Spleen (tissue), 11 donors: ENCODE measurements around the gene CCDC102A. TPM values are rescaled to one million over a fixed set of nuclear protein-coding genes. Genes with fewer than 3 reads are reported as not detected.

ENCODE experiments used
- DNase-seq: peaks from one replicate; pipeline ENCODE4 v3.0.0-alpha.2; 2020
- H3K27ac ChIP-seq, 8 donors: fragments of 200-600 bp; sonication (generic) in 7 of 8; 1 replicate in 4 of 8; 2 replicates in 4 of 8; pipeline versions ENCODE4 v1.5.0 to v1.8.0; 2016 to 2021; ENCODE audit warnings: inconsistent platforms in 4 of 8, mild to moderate bottlenecking in 4 of 8, moderate library complexity in 1 of 8
- H3K27me3 ChIP-seq, 7 donors: fragments of 200-600 bp; sonication (generic) in 6 of 7; replicated peaks in 1 of 7; 1 replicate in 4 of 7; 2 replicates in 3 of 7; pipeline versions ENCODE4 v1.5.0 to v1.8.0; 2016 to 2021; ENCODE audit warnings: inconsistent platforms in 3 of 7, mild to moderate bottlenecking in 1 of 7
- H3K36me3 ChIP-seq, 6 donors: fragments of 200-600 bp; sonication (generic) in 5 of 6; 1 replicate in 4 of 6; 2 replicates in 2 of 6; pipeline versions ENCODE4 v1.5.0 to v1.8.0; 2016 to 2021; ENCODE audit warnings: inconsistent platforms in 2 of 6
- H3K4me1 ChIP-seq, 6 donors: fragments of 200-600 bp; sonication (generic) in 5 of 6; 1 replicate in 3 of 6; 2 replicates in 3 of 6; pipeline versions ENCODE4 v1.5.0 to v1.8.0; 2016 to 2021; ENCODE audit warnings: inconsistent platforms in 3 of 6
- H3K4me3 ChIP-seq, 8 donors: fragments of 200-600 bp; sonication (generic) in 7 of 8; 1 replicate in 4 of 8; 2 replicates in 4 of 8; pipeline versions ENCODE4 v1.5.0 to v1.8.0; 2016 to 2021; ENCODE audit warnings: inconsistent platforms in 4 of 8, mild to moderate bottlenecking in 4 of 8, moderate library complexity in 2 of 8
- H3K9me3 ChIP-seq, 8 donors: fragments of 200-600 bp; sonication (generic) in 7 of 8; 1 replicate in 4 of 8; 2 replicates in 4 of 8; pipeline versions ENCODE4 v1.5.0 to v1.8.0; 2016 to 2021; ENCODE audit warnings: inconsistent platforms in 4 of 8
- CTCF ChIP-seq, 11 experiments: fragments of 200-600 bp in 7 of 11; fragments of 450-650 bp in 4 of 11; sonication (generic) in 4 of 11; IDR thresholded peaks in 8 of 11; conservative IDR thresholded peaks in 3 of 11; 1 replicate in 7 of 11; 2 replicates in 4 of 11; pipeline versions ENCODE4 v1.4.0 to v1.8.0; 2016 to 2021; ENCODE audit warnings: antibody characterized with exemption in 11 of 11, inconsistent platforms in 4 of 11, mild to moderate bottlenecking in 1 of 11
- POLR2A ChIP-seq, 3 donors: fragments of 450-650 bp; IDR thresholded peaks; one replicate each; pipeline ENCODE4 v1.5.1; 2017; ENCODE audit warnings: antibody characterized with exemption in 3 of 3, mild to moderate bottlenecking in 1 of 3
- POLR2AphosphoS5 ChIP-seq, 3 donors: sonication (generic); formaldehyde crosslinking; IDR thresholded peaks; one replicate each; pipeline ENCODE4 v1.5.1; 2017; ENCODE audit warnings: antibody characterized with exemption in 3 of 3
- WGBS, 5 donors: extraction: QIAGEN DNeasy Blood & Tissue Kit in 3 of 5; methylation state at CpG; one replicate each; pipeline versions ENCODE4 v1.1.5 to v1.1.7; 2013 to 2018; 5-methylcytosine and 5-hydroxymethylcytosine counted together
- intact Hi-C: fragments of 100-400 bp; cut with DNase I; formaldehyde crosslinking; loops from one replicate; pipeline ENCODE4 v1.15.0; 2023; ENCODE audit warnings: low total_unique reads
- polyA plus RNA-seq, 3 donors: library from polyadenylated mRNA; stranded (reverse); fragments of 200-250 nt; gene quantifications; one replicate each; pipeline ENCODE4 v1.2.1, GENCODE V29; 2013
- total RNA-seq, 7 donors: library from RNA; depleted of rRNA in 3 of 7; stranded (reverse); fragments of >200 nt in 3 of 7; fragmentation: NEBNext Ultra II Directional in 4 of 7; extraction: Animal tissue kit (Norgen Biotek cat#: 25700) in 4 of 7; gene quantifications; one replicate each; pipeline versions ENCODE4 v1.1.0 to v1.2.1, GENCODE V29; 2016 to 2021
- donor health status: healthy with polysubstance abuse.
- donor health status: DM: no; HTN: no; CAD: no; lungs with moderate emphysema.
- donor health status: DM: no; HTN: no; CAD: no.
- donor health status: Bipolar disorder and iron deficiency.
- donor health status: healthy.
- donor health status: DM: no; HTN: no; CAD: no.
- donor health status: DM: yes; HTN: yes; CAD: no.

CCDC102A gene
- total and polyA plus RNA-seq, 10 donors = 4.6 to 14.8 (median 7.8) TPM

- Histone ChIP-seq H3K9me3 (peaks cover 0 to 5% (median 0%) of the 10 kb centered on the region in 8 donors), H3K4me3 (no peak overlapping the region), H3K27ac (no peak overlapping the region), H3K36me3 (peaks cover 0 to 95% (median 32%) of the 10 kb centered on the region in 6 donors), H3K4me1 (no peaks in the 10 kb centered on the region), H3K27me3 (peaks cover 0 to 2% (median 0%) of the 10 kb centered on the region in 7 donors)
- no peak for TF ChIP-seq POLR2AphosphoS5 (IDR thresholded peaks at IDR 0.05)
- WGBS, 5 donors = 68 to 86% (median 81%) methylated on average over 3 of the region's 3 CpGs
- DNase-seq = no peak
- intact Hi-C loops = no loop called here
These were observed 30.1 kb upstream of the CCDC102A start for GRCh38 chr16:57566436-57566835.

DNA sequence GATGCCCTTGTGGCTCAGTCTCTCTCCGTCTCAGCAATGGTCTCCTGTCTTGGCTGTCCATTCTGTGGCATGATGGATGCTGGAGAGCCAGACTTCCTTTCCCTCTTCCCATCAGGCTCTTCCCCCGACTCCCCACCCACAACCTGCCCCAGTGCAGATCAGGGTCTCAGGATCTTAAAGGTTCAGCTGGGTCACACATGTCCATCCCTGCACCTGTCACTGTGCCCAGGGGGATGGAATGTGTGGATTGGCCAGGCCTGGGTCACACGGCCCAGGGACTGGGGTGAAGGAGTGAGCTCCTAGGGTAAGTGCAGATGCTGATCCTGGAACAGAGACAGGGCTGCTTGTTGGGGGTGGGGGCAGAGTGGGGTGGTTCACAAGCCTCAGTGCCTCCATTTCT lies 29.1 kb upstream of the CCDC102A start:
- 74 to 83% (median 78%) methylated on average over 3 of the region's 3 CpGs for WGBS, 5 donors
- Histone ChIP-seq H3K4me3 (no peak overlapping the region), H3K27me3 (peaks cover 0 to 2% (median 0%) of the 10 kb centered on the region in 7 donors), H3K36me3 (peaks cover 0 to 86% (median 26%) of the 10 kb centered on the region in 6 donors), H3K4me1 (no peaks in the 10 kb centered on the region), H3K9me3 (peaks cover 0 to 15% (median 5%) of the 10 kb centered on the region in 8 donors), H3K27ac (no peak overlapping the region)
- intact Hi-C loops = no loop called here
- TF ChIP-seq POLR2AphosphoS5 (IDR thresholded peaks at IDR 0.05) = no peak
- no peak for TF ChIP-seq CTCF (IDR thresholded peaks at IDR 0.05 in 8 of 11, conservative IDR thresholded peaks at IDR 0.05 in 3 of 11)
- no peak for TF ChIP-seq POLR2A (IDR thresholded peaks at IDR 0.05)
- DNase-seq = no peak

DNA sequence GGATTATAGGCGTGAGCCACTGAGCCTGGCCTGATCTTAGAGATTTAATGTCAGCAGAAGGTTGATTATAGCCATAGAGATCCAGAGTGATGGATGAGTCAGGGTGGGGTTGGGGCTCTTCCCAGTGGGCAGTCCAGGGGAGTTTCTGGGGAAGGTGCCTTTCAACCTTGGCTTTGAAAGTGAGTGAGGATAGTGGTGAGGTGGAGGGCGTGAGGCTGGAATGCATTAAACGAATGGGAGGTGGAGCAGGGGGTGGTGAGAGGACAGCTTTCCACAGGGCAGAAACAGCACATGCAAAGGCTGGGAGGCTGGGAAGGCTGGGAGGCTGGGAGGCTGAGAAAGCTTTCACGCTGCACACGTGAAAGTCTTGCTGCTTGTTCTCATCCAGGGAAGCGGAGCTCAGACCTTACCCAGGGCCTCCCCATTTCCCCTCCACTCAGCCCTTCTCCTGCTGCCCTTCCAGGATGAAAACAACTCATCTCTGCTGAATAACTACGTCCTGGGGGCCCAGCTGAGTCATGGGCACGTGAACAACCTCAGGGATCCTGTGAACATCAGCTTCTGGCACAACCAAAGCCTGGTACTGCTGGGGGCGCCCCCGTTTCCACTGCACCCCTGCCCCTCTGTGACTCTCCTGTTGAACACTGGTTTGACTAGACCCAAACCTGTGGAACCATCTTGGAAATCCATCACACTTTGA lies 28.4 kb upstream of the CCDC102A start:
- Histone ChIP-seq H3K27ac (no peak overlapping the region), H3K36me3 (peaks cover 0 to 79% (median 24%) of the 10 kb centered on the region in 6 donors), H3K4me3 (no peak overlapping the region), H3K4me1 (no peaks in the 10 kb centered on the region), H3K27me3 (peaks cover 0 to 2% (median 0%) of the 10 kb centered on the region in 7 donors), H3K9me3 (peaks cover 0 to 17% (median 12%) of the 10 kb centered on the region in 8 donors)
- no peak for DNase-seq
- WGBS, 5 donors = 64 to 79% (median 71%) methylated on average over 9 to 10 of the region's 10 CpGs
- intact Hi-C loops = no loop called here
- no peak for TF ChIP-seq CTCF (IDR thresholded peaks at IDR 0.05 in 8 of 11, conservative IDR thresholded peaks at IDR 0.05 in 3 of 11)
- TF ChIP-seq POLR2A (IDR thresholded peaks at IDR 0.05) = no peak
- TF ChIP-seq POLR2AphosphoS5 (IDR thresholded peaks at IDR 0.05) = no peak

DNA sequence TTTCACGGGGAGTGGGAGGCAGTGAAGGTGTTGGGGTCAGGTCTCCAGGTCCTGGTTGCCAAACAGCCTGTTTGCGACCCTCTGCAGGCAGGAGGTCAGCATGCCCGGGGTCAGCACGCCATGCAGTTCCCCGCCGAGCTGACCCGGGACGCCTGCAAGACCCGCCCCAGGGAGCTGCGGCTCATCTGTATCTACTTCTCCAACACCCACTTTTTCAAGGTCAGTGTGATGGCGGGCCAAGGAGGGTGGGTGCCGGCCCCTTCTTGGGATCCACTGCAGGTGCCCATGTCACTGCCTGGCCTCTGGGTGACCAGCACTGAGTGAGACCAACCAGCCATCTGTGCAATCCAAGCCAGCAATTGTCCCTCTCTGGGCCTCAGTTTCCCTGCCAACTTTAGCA lies 27.4 kb upstream of the CCDC102A start:
- WGBS, 5 donors = 83 to 94% (median 87%) methylated on average over 7 to 12 of the region's 12 CpGs
- intact Hi-C loops = no loop called here
- DNase-seq = no peak

More for the DNA sequence above, 27.4 kb upstream of the CCDC102A start:
- H3K4me1 ChIP-seq = no peaks in the 10 kb centered on the region
- TF ChIP-seq POLR2A (IDR thresholded peaks at IDR 0.05) (no peak), CTCF (IDR thresholded peaks at IDR 0.05 in 8 of 11, conservative IDR thresholded peaks at IDR 0.05 in 3 of 11) (no peak), POLR2AphosphoS5 (IDR thresholded peaks at IDR 0.05) (no peak)
- H3K27me3 ChIP-seq = peaks cover 0 to 2% (median 0%) of the 10 kb centered on the region in 7 donors
- H3K9me3 ChIP-seq = peaks cover 0 to 17% (median 12%) of the 10 kb centered on the region in 8 donors
- H3K36me3 ChIP-seq = peaks cover 0 to 69% (median 24%) of the 10 kb centered on the region in 6 donors
- H3K4me3 ChIP-seq = no peak overlapping the region
- H3K27ac ChIP-seq = no peak overlapping the region
